D721Med (cell line): Measurements from ENCODE around the gene REEP6.
"Not testable (repeated sequence)": the region's sequence is repeated elsewhere in the genome, so short reads cannot be mapped to it uniquely, and the experiment has no call there.

Experiments used
- DNase-seq: peaks from one replicate; pipeline ENCODE4 v3.0.0; 2011; ENCODE audit warnings: low spot score; ENCODE audit not compliant: insufficient read length
- FAIRE-seq: peaks from 2 replicates; lab custom pipeline; 2011; peaks lifted over from hg19 to GRCh38; lab: Jason Lieb, UNC
- TF ChIP-seq, protein P1 (sequence below): IDR thresholded peaks from 2 replicates; pipeline ENCODE4 v1.5.1; 2012; ENCODE audit warnings: mild to moderate bottlenecking, control low read depth; ENCODE audit not compliant: insufficient read depth; ENCODE audit errors: missing control alignments

Gene REEP6

DNA sequence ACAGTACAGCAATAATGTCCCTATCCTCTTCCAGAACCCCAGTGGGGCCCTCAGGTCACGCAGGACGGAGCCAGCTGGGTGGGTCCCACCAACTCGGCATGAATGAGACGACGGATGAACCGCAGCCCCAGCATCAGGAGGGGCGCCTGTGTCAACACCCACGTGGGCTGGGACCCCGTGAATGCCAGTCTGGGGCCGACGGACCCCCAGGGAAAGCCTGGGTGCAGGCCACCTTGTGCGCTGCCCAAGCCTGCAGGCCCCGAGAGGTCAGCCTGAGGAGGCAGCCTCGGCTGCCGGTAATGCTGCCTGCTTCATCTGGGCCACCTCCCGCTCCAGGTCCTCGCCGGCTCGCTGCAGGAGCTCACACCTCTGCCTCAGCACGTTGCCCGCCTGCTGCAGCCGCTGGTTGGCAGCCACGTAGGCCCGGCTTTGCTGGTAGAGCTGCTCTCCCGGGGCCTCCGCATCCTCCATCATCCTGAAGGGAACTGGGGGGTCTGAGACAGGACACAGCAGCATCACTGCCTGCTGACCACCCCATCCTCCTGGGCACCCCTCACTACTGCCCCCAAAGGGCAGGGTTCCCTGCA lies 16.1 kb upstream of the REEP6 start:
- no peak for DNase-seq
- no peak for FAIRE-seq

DNA sequence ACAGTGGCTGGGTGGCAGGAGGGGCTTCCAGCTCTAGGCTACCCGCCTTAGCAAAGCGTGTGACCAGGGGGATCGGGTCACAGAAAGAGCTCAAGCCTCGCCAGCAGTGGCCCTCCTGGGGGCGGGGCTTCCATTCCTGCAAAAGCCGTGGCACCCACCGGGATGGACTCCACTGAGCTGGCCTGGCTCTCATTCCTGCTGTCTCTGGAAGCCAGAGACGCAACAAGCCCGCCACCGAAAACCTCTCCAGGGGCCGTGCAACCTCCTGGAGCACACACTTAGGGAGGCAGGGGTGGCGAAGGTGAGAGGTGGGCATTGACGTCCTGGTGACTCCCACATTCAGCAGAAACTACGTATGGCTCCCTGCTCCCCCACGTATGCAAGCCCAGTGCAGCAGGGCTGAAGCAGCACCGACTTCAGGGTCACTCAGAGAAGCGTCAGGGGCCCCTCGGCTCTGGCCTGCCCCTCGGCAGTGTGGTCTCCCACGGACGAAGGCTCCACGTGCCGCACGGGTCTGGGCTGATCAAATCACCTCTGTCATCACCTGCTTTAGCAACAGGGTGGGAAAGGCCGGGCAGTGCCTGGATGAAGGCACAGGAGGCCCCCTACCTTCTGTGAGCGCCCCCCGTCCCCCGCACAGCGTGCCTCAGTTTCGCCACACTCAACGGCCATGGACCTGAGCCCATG lies 15.1 kb upstream of the REEP6 start:
- DNase-seq, result peak; percentile 17
- TF ChIP-seq, protein P1, sequence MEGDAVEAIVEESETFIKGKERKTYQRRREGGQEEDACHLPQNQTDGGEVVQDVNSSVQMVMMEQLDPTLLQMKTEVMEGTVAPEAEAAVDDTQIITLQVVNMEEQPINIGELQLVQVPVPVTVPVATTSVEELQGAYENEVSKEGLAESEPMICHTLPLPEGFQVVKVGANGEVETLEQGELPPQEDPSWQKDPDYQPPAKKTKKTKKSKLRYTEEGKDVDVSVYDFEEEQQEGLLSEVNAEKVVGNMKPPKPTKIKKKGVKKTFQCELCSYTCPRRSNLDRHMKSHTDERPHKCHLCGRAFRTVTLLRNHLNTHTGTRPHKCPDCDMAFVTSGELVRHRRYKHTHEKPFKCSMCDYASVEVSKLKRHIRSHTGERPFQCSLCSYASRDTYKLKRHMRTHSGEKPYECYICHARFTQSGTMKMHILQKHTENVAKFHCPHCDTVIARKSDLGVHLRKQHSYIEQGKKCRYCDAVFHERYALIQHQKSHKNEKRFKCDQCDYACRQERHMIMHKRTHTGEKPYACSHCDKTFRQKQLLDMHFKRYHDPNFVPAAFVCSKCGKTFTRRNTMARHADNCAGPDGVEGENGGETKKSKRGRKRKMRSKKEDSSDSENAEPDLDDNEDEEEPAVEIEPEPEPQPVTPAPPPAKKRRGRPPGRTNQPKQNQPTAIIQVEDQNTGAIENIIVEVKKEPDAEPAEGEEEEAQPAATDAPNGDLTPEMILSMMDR, result no peak
- no peak for FAIRE-seq

More for the DNA sequence above, 16.1 kb upstream of the REEP6 start:
- TF ChIP-seq, protein P1, result no peak

DNA sequence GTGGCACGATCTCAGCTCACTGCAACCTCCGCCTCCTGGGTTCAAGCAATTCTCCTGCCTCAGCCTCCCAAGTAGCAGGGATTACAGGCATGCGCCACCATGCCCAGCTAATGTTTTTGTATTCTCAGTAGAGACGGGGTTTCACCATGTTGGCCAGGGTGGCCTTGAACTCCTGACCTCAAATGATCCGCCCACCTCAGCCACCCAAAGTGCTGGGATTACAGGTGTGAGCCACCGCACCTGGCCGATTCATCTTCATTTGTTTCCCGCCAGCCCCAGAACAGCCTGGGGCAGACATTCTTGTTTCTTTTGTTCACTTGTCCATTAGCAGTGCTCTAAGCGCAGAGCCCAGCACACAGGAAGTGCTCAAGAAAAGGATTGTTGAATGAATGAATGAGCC lies 13.9 kb upstream of the REEP6 start:
- DNase-seq, FAIRE-seq: not testable (repeated sequence)

DNA sequence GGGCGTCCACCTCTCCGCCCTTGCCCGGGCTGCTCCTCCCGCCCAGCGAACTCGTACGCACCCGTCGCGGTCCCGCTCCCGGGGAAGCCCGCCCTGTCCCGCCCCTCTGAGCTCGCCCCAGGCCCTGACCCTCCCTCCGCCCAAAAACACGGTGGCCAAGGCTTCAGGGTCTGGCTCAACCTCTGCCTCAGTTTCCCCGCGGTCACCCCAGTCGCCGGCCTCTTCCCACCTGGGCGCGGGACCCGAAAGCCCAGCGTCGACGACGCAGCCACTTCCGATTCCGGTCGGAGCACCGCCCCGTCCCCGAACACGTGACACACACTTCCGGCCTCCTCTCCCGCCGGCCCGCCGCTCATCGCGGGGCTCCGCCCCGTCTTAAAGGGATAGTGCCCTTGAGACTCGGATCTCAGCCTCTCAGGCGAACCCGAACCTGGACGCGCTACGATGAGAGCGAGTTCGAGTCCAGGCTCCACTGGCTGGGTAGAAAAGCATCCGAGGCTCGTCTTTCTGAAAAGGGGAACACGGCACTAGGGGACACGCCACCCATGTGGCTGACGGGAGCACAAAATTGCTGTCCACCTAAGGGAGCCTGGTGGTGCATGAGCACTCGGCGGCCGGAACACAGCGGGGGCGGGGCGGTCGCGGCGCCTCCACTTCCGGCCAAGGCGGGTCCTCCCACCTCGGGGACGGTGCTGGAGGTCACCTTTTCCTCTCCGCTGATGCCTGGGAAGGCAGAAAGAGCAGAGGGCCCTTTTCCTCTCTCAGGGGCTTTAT lies 11.9 kb upstream of the REEP6 start, which contains the start of gene C19orf25:
TSS of gene C19orf25 (minus strand) at position 282 of the 774 bp plus-strand sequence. CDS start 312 bp downstream, outside the sequence.
- DNase-seq (peak; percentile 98), FAIRE-seq (no peak)
- TF ChIP-seq, protein P1, result no peak

DNA sequence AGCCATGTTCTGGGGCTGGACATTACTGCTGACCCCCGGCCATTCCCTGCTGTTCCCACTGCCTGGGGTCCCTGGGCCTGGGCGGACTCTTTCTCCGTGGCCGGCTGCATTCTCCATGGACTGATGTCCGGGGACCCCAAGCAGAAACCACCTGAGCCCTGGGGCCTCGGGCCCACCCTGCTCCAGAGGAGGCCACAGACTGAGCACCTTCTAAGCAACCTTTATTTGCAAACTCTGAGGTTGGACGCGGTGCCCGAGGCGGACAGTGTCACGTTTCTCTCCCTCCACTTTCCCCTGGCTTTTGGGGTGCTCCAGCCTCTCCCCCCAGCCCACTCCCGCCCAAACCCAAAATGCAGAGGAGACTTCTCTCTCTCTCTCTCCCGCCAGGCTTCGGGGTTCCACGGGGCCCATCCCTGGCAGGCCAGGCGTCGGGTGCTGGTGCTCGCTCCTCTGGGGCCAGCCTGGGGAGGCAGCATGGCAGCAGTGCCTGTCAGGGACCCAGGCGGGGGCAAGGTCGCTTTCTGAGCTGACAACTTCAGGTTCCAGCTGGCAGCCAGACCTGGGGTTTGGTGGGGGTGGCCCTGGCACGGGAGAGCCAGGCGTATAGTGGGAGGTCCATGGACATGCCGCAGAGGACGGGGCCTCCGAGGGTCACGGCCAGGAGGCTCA lies 9.6 kb upstream of the REEP6 start:
- FAIRE-seq (no peak), DNase-seq (peak; percentile 12)
- TF ChIP-seq, protein P1, result no peak

DNA sequence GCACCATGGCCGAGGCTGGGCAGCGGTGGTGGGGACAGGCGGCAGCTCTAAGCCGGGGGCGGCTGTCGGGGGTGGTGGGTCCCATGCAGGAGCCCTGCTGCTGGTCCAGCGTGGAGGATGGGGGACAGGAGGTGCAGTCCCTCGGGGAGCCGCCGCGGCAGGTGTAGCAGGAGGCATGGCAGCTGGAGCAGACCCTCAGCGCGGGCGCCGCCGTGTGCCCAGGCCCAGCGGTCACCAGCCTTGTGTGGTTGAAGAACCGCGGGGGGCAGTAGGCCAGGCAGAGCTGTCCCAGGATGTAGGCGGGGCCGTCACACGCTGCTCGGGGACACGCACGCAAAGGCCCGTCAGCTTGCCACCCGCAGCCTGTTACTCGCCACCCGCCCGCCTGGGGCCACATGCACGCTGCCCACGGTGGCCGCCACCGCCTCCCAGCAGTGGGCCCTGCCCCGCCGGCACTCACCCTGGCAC lies 9.1 kb upstream of the REEP6 start:
- FAIRE-seq (no peak), DNase-seq (peak; percentile 7)
- TF ChIP-seq, protein P1, result no peak
